AG20443 (cell line): ENCODE results near the gene RABGEF1.
A peak's percentile ranks its signal among the peaks of the same experiment; 100 is the strongest.
"Not testable (repeated sequence)": the region's sequence is repeated elsewhere in the genome, so short reads cannot be mapped to it uniquely, and the experiment has no call there.

Source experiments
- DNase-seq: peaks from one replicate; pipeline ENCODE4 v3.0.0; 2012; ENCODE audit warnings: low spot score, mixed read lengths

RABGEF1 gene

GRCh38 chr7:66740302-66740979, at the start of gene RABGEF1:
Gene RABGEF1, plus strand, starts transcription at chr7:66740733. Its CDS starts 31,167 bp downstream, at chr7:66771900.
- DNase-seq, result peak; percentile 97

DNA sequence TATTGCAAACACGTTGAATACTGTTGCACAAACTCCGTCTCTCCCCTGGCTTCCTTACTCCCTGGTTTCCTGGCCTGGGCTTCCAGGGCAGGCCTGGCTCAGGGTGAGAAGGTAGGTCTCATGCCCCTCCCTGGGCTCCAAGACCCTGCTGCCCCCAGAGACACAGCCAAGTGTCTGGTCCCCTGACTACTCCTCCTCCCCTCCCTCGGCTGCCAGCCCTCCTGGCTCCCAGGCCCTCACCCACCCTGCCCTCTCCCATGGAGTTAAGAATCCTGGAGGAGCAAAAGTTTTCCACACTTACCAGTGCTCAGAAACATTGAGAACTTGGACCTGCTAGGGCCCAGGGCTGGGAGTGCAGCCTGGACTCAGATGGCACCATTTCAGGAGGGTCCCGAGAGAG, 47.2 kb upstream of the RABGEF1 start:
- DNase-seq, result no peak

DNA sequence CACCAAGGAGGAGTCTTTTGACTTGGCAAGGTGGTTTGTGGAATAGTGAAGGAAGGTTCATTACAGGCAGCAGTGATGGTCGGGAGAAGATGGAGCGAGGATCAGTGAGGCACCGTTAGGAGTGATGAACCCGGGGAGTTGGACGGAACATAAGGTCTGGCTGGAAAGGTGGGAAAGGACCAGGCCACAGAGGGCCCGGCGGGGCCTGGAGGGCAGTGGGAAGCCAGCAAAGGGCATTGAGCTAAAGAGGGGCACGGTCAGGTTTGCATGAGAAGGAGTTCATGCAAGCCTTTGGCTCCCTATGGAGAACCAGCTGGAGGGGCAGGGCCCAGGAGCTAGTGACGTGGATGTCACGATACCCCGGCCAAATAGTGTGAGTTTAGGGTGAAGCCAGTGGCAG, 46.2 kb upstream of the RABGEF1 start:
- DNase-seq, result no peak

GRCh38 chr7:66695417-66695816, 45.1 kb upstream of the RABGEF1 start:
- not testable (repeated sequence) for DNase-seq

DNA sequence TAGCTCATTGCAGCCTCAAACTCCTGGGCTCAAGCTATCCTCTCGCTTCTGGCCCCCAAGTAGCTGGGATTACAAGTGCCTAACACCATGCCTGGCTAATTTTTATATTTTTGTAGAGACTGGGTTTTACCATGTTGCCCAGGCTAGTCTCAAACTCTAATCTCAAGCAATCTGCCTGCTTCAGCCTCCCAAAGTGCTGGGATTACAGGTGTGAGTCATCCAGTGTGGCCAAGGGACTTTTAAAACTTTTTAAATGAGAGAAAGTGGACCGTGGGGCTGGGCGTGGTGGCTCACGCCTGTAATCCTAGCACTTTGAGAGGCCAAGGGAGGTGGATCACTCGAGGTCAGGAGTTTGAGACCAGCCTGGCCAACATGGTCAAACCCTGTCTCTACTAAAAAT, 44.4 kb upstream of the RABGEF1 start:
- not testable (repeated sequence) for DNase-seq

- DNase-seq, result peak; percentile 46
These were observed 43.8 kb upstream of the RABGEF1 start for GRCh38 chr7:66696774-66697191.

GRCh38 chr7:66697449-66698438, 42.8 kb upstream of the RABGEF1 start:
- DNase-seq, result peak; percentile 86

DNA sequence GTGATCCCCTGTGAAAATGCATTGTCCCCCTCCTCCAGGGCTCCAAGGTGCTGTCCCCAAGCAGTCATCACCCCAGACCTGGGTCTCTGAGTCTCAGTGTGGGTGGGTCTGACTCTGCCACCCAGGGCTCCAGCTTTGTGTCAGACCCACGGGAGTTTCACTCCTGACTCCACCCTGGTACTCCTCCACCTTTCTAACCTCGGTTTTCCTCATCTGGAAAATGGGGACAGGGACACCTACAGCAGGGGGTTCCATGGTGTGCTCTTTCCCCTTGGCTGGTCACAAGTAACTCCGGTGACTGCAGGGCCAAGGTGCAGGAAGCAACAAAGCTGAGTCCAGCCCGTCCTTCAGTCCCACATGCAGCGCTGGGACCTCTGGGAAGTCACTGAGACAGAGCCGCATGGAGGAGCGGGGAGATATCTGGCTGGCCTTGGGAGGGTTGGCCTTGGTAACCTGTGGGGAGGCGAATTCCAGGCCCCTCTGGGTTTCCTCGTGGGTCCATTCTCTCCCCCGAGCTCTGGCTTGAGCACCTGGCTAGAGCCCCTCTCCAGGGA, 41.8 kb upstream of the RABGEF1 start:
- DNase-seq, result no peak

DNA sequence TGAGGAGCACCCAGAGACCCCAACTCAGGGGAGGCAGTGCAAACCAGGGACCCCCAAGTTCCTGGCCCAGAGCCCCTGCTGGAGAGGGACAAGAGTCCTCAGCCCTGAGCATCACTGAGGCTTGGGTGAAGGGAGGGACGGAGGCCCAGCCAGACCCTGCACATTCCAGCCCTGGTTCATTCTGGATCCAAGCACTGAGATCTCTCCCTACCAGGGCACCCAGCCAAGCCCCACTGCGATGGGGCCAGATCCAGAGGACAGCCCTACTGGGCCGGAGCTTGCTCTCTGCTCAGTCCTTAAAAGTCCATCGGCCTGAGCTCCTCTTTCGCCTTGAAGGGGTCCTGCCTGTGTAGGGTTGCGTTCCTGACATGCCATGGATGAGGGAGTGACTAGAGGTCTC, 40.5 kb upstream of the RABGEF1 start:
- peak; percentile 30 for DNase-seq

- DNase-seq, result no peak
These were observed 39.9 kb upstream of the RABGEF1 start for GRCh38 chr7:66700633-66701131.

GRCh38 chr7:66707825-66708224, 32.7 kb upstream of the RABGEF1 start:
- DNase-seq, result no peak

DNA sequence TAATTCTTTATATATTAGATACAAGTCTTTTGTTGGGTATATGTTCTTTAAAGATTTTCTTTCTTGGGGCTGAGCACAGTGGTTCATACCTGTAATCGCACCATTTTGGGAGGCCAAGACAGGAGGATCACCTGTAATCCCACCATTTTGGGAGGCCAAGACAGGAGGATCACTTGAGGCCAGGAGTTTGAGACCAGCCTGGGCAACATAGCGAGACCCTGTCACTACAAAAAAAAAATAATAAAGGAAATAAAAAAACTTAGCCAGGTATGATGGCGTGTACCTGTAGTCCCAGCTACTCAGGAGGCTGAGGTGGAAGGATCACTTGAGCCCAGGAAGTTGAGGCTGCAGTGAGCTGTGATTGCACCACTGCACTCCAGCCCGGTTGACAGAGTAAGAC, 29.8 kb upstream of the RABGEF1 start:
- DNase-seq, result not testable (repeated sequence)

DNA sequence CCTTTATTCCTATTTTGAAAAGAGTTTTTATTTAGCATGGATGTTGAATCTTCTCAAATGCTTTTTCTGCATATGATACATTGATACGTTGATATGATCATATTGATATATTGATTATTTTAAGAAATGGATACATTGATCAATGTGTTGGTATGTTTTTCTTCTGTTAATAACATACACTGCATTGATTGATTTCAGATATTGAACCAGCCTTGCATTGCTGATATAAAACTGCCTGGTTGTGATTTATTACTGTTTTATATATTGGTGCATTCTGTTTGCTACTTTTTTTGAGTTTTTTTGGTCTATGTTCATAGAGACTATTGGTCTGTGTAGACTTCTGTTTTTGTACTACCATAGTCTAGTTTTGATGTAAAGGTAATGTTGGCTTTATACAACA, 26.8 kb upstream of the RABGEF1 start:
- no peak for DNase-seq

DNA sequence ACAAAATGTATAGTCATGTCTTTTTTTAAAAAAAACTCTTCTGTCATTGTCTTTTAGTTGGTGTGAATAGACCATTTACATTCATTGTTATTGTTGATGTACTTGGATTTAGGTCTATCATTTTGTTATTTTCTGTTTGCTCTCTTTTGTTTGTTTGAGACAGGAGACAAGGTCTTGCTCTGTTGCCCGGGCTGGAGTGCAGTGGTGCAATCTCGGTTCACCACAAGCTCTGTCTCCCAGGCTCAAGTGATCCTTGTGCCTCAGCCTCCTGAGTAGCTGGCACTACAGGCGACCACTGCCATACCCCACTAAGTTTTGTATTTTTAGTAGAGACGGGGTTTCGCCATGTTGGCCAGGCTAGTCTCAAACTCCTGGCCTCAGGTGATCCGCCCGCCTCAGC, 23.9 kb upstream of the RABGEF1 start:
- DNase-seq, result not testable (repeated sequence)

GRCh38 chr7:66720561-66720960, 20.0 kb upstream of the RABGEF1 start:
- DNase-seq, result no peak

- no peak for DNase-seq
These were observed 14.7 kb upstream of the RABGEF1 start for GRCh38 chr7:66725843-66726242.

- no peak for DNase-seq
These were observed 13.5 kb upstream of the RABGEF1 start for GRCh38 chr7:66727058-66727457.

- DNase-seq, result no peak
These were observed 12.0 kb upstream of the RABGEF1 start for GRCh38 chr7:66728571-66728970.

DNA sequence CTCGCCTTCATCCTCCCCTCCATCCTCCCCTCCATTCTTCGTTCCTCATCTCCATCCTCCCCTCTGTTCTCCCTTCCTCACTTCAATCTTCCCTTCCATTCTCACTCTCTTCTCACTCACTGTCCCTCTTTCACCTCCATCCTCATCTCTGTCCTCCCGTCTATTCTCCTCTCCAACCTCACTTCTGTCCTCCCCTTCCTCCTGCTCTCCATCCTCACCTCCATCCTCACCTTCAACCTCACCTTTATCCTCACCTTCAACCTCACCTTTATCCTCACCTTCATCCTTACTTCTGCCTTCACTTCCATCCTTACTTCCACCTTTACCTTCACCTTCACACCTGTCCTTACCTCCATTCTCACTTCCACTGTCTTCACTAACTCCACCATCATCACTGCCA, 11.3 kb upstream of the RABGEF1 start:
- DNase-seq, result no peak

DNA sequence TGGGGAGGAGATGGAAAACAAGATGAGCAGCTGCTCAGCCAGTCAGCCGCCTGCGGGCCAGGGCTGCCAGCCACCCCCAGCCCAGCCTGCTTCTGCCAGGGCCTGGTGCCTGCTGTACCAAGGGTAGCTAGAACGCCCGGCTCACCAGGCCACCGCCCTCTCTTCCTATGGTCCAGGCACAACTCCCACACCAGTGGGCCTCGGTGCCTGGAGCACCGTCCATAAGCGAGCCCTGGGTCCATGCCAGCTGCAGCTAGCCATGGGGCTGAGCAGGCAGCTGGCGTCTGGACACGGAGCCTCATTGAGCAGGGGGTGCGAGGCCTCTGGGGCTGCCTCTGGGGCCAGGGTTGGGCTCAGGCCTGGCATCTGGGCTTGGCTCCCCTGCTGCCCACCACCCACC, 8.5 kb upstream of the RABGEF1 start:
- no peak for DNase-seq

- no peak for DNase-seq
These were observed 8.1 kb upstream of the RABGEF1 start for GRCh38 chr7:66732439-66732838.

GRCh38 chr7:66734006-66734405, 6.5 kb upstream of the RABGEF1 start:
- no peak for DNase-seq

GRCh38 chr7:66735154-66735553, 5.4 kb upstream of the RABGEF1 start:
- no peak for DNase-seq
